ENCODE results near the gene KHDRBS1.
A peak's percentile ranks its signal among the peaks of the same experiment; 100 is the strongest.
"Not testable (repeated sequence)": the region's sequence is repeated elsewhere in the genome, so short reads cannot be mapped to it uniquely, and the experiment has no call there.

The KHDRBS1 gene

GRCh38 chr1:32012709-32013385, 821 bp upstream of the KHDRBS1 start:
- H3K4me3 ChIP-seq (ENCODE audit: extremely low read depth, insufficient read depth, low read length, poor library complexity, severe bottlenecking) = peak overlapping the region; percentile 98
- H3K9me3 ChIP-seq (ENCODE audit: control insufficient read depth, low read length) = peaks cover 5% of the 10 kb centered on the region
- H3K4me1 ChIP-seq (ENCODE audit: control insufficient read depth, insufficient read depth, low read length, poor library complexity, severe bottlenecking) = peaks cover 8% of the 10 kb centered on the region
- peaks cover 26% of the 10 kb centered on the region for H3K36me3 ChIP-seq (ENCODE audit: control insufficient read depth, insufficient read depth, low read length)
- peak overlapping the region; percentile 99 for H3K27ac ChIP-seq (ENCODE audit: low read depth, low read length, severe bottlenecking)
- WGBS, 2 experiments (ENCODE audit: insufficient coverage in 2 of 2) = 70 to 71% methylated on average over 6 to 7 of the region's 12 CpGs

GRCh38 chr1:32014199-32014947, 705 bp downstream of the KHDRBS1 start:
- H3K4me3 ChIP-seq (ENCODE audit: extremely low read depth, insufficient read depth, low read length, poor library complexity, severe bottlenecking) = peak overlapping the region; percentile 98
- 0 to 1% methylated on average over 35 to 43 of the region's 55 CpGs for WGBS, 2 experiments (ENCODE audit: insufficient coverage in 2 of 2)
- H3K36me3 ChIP-seq (ENCODE audit: control insufficient read depth, insufficient read depth, low read length) = peaks cover 41% of the 10 kb centered on the region
- H3K4me1 ChIP-seq (ENCODE audit: control insufficient read depth, insufficient read depth, low read length, poor library complexity, severe bottlenecking) = peaks cover 10% of the 10 kb centered on the region
- H3K9me3 ChIP-seq (ENCODE audit: control insufficient read depth, low read length) = peaks cover 5% of the 10 kb centered on the region
- peak overlapping the region; percentile 99 for H3K27ac ChIP-seq (ENCODE audit: low read depth, low read length, severe bottlenecking)

- Histone ChIP-seq H3K27ac (ENCODE audit: low read depth, low read length, severe bottlenecking) (peak overlapping the region; percentile 99), H3K4me3 (ENCODE audit: extremely low read depth, insufficient read depth, low read length, poor library complexity, severe bottlenecking) (peak overlapping the region; percentile 98), H3K36me3 (ENCODE audit: control insufficient read depth, insufficient read depth, low read length) (peaks cover 46% of the 10 kb centered on the region), H3K4me1 (ENCODE audit: control insufficient read depth, insufficient read depth, low read length, poor library complexity, severe bottlenecking) (peaks cover 11% of the 10 kb centered on the region), H3K9me3 (ENCODE audit: control insufficient read depth, low read length) (peaks cover 5% of the 10 kb centered on the region)
- WGBS, 2 experiments (ENCODE audit: insufficient coverage in 2 of 2) = 0 to 1% methylated on average over 10 of the region's 11 CpGs
Measured at GRCh38 chr1:32014948-32015273, 1.2 kb downstream of the KHDRBS1 start.

- H3K4me1 ChIP-seq (ENCODE audit: control insufficient read depth, insufficient read depth, low read length, poor library complexity, severe bottlenecking) = peaks cover 10% of the 10 kb centered on the region
- H3K36me3 ChIP-seq (ENCODE audit: control insufficient read depth, insufficient read depth, low read length) = peaks cover 90% of the 10 kb centered on the region
- H3K9me3 ChIP-seq (ENCODE audit: control insufficient read depth, low read length) = no peaks in the 10 kb centered on the region
- no peak overlapping the region for H3K27ac ChIP-seq (ENCODE audit: low read depth, low read length, severe bottlenecking)
- H3K4me3 ChIP-seq (ENCODE audit: extremely low read depth, insufficient read depth, low read length, poor library complexity, severe bottlenecking) = no peak overlapping the region
- 91 to 92% methylated on average over 3 to 4 of the region's 6 CpGs for WGBS, 2 experiments (ENCODE audit: insufficient coverage in 2 of 2)
Measured at GRCh38 chr1:32020339-32020738, 6.7 kb downstream of the KHDRBS1 start.

GRCh38 chr1:32021574-32022018, 7.9 kb downstream of the KHDRBS1 start:
- H3K4me1 ChIP-seq (ENCODE audit: control insufficient read depth, insufficient read depth, low read length, poor library complexity, severe bottlenecking); H3K4me3 ChIP-seq (ENCODE audit: extremely low read depth, insufficient read depth, low read length, poor library complexity, severe bottlenecking); H3K27ac ChIP-seq (ENCODE audit: low read depth, low read length, severe bottlenecking); H3K9me3 ChIP-seq (ENCODE audit: control insufficient read depth, low read length): not testable (repeated sequence)
- peaks cover 85% of the 10 kb centered on the region for H3K36me3 ChIP-seq (ENCODE audit: control insufficient read depth, insufficient read depth, low read length)
- 99 to 100% methylated on average over 6 to 8 of the region's 8 CpGs for WGBS, 2 experiments (ENCODE audit: insufficient coverage in 2 of 2)

GRCh38 chr1:32023351-32023750, 9.7 kb downstream of the KHDRBS1 start:
- H3K9me3 ChIP-seq (ENCODE audit: control insufficient read depth, low read length) = no peaks in the 10 kb centered on the region
- H3K4me3 ChIP-seq (ENCODE audit: extremely low read depth, insufficient read depth, low read length, poor library complexity, severe bottlenecking) = no peak overlapping the region
- peaks cover 7% of the 10 kb centered on the region for H3K4me1 ChIP-seq (ENCODE audit: control insufficient read depth, insufficient read depth, low read length, poor library complexity, severe bottlenecking)
- H3K36me3 ChIP-seq (ENCODE audit: control insufficient read depth, insufficient read depth, low read length) = peaks cover 85% of the 10 kb centered on the region
- no peak overlapping the region for H3K27ac ChIP-seq (ENCODE audit: low read depth, low read length, severe bottlenecking)
- 100% methylated on average over 1 of the region's 3 CpGs; no CpG with 5 or more reads in 1 of the 2 experiments for WGBS, 2 experiments (ENCODE audit: insufficient coverage in 2 of 2)

GRCh38 chr1:32025515-32025914, 11.8 kb downstream of the KHDRBS1 start:
- H3K9me3 ChIP-seq (ENCODE audit: control insufficient read depth, low read length) = no peaks in the 10 kb centered on the region
- H3K4me1 ChIP-seq (ENCODE audit: control insufficient read depth, insufficient read depth, low read length, poor library complexity, severe bottlenecking) = no peaks in the 10 kb centered on the region
- no peak overlapping the region for H3K4me3 ChIP-seq (ENCODE audit: extremely low read depth, insufficient read depth, low read length, poor library complexity, severe bottlenecking)
- WGBS, 2 experiments (ENCODE audit: insufficient coverage in 2 of 2) = 88 to 93% methylated on average over 3 to 4 of the region's 6 CpGs
- H3K36me3 ChIP-seq (ENCODE audit: control insufficient read depth, insufficient read depth, low read length) = peaks cover 83% of the 10 kb centered on the region
- H3K27ac ChIP-seq (ENCODE audit: low read depth, low read length, severe bottlenecking) = no peak overlapping the region

GRCh38 chr1:32028746-32029145, 15.1 kb downstream of the KHDRBS1 start:
- WGBS, 2 experiments (ENCODE audit: insufficient coverage in 2 of 2) = 80 to 88% methylated on average over 2 of the region's 3 CpGs
- Histone ChIP-seq H3K4me3 (ENCODE audit: extremely low read depth, insufficient read depth, low read length, poor library complexity, severe bottlenecking) (no peak overlapping the region), H3K36me3 (ENCODE audit: control insufficient read depth, insufficient read depth, low read length) (peaks cover 87% of the 10 kb centered on the region), H3K9me3 (ENCODE audit: control insufficient read depth, low read length) (no peaks in the 10 kb centered on the region), H3K4me1 (ENCODE audit: control insufficient read depth, insufficient read depth, low read length, poor library complexity, severe bottlenecking) (peaks cover 19% of the 10 kb centered on the region), H3K27ac (ENCODE audit: low read depth, low read length, severe bottlenecking) (no peak overlapping the region)

GRCh38 chr1:32031578-32032274, 18.1 kb downstream of the KHDRBS1 start:
- peaks cover 97% of the 10 kb centered on the region for H3K36me3 ChIP-seq (ENCODE audit: control insufficient read depth, insufficient read depth, low read length)
- no peaks in the 10 kb centered on the region for H3K9me3 ChIP-seq (ENCODE audit: control insufficient read depth, low read length)
- H3K4me3 ChIP-seq (ENCODE audit: extremely low read depth, insufficient read depth, low read length, poor library complexity, severe bottlenecking) = no peak overlapping the region
- H3K27ac ChIP-seq (ENCODE audit: low read depth, low read length, severe bottlenecking) = peak overlapping the region; percentile 67
- 98 to 100% methylated on average over 6 to 7 of the region's 8 CpGs for WGBS, 2 experiments (ENCODE audit: insufficient coverage in 2 of 2)
- H3K4me1 ChIP-seq (ENCODE audit: control insufficient read depth, insufficient read depth, low read length, poor library complexity, severe bottlenecking) = peaks cover 25% of the 10 kb centered on the region

- Histone ChIP-seq H3K27ac (ENCODE audit: low read depth, low read length, severe bottlenecking) (peak overlapping the region; percentile 23), H3K4me1 (ENCODE audit: control insufficient read depth, insufficient read depth, low read length, poor library complexity, severe bottlenecking) (peaks cover 25% of the 10 kb centered on the region), H3K36me3 (ENCODE audit: control insufficient read depth, insufficient read depth, low read length) (peaks cover 97% of the 10 kb centered on the region), H3K4me3 (ENCODE audit: extremely low read depth, insufficient read depth, low read length, poor library complexity, severe bottlenecking) (no peak overlapping the region), H3K9me3 (ENCODE audit: control insufficient read depth, low read length) (no peaks in the 10 kb centered on the region)
- WGBS, 2 experiments (ENCODE audit: insufficient coverage in 2 of 2) = 95 to 100% methylated on average over 1 to 2 of the region's 2 CpGs
Measured at GRCh38 chr1:32032275-32032615, 18.6 kb downstream of the KHDRBS1 start.
